Umbilical cord (tissue), 2 donors: Measurements from ENCODE around the gene TEX44. TPM values are rescaled to one million over a fixed set of nuclear protein-coding genes. Genes with fewer than 3 reads are reported as not detected.
A peak's percentile ranks its signal among the peaks of the same experiment; 100 is the strongest.

Experiments used
- DNase-seq: peaks from one replicate; pipeline ENCODE4 v3.0.0-alpha.2; 2015; ENCODE audit warnings: low spot score
- total RNA-seq: library from RNA; depleted of rRNA; stranded (reverse); fragments of >200 nt; gene quantifications from one replicate; pipeline ENCODE4 v1.2.3, GENCODE V29; 2014; ENCODE audit warnings: low replicate concordance; ENCODE audit not compliant: insufficient read depth

Gene TEX44
- total RNA-seq, 1 donor from 2014 or later, result 0.48 TPM

- peak; percentile 99 for DNase-seq
These were observed 12.3 kb downstream of the TEX44 start for GRCh38 chr2:231604685-231605606.

- DNase-seq, result no peak
These were observed 13.0 kb downstream of the TEX44 start for GRCh38 chr2:231605607-231606091.

GRCh38 chr2:231606941-231607340 lies 14.3 kb downstream of the TEX44 start:
- DNase-seq, result no peak

GRCh38 chr2:231611273-231612108 lies 18.8 kb downstream of the TEX44 start:
- peak; percentile 43 for DNase-seq

GRCh38 chr2:231612109-231612455 lies 19.4 kb downstream of the TEX44 start:
- DNase-seq, result peak; percentile 40

- peak; percentile 91 for DNase-seq
These were observed 20.0 kb downstream of the TEX44 start for GRCh38 chr2:231612456-231613330.

GRCh38 chr2:231613331-231613662 lies 20.6 kb downstream of the TEX44 start:
- peak; percentile 60 for DNase-seq

- peak; percentile 90 for DNase-seq
These were observed 21.2 kb downstream of the TEX44 start for GRCh38 chr2:231613663-231614558.

- no peak for DNase-seq
These were observed 21.9 kb downstream of the TEX44 start for GRCh38 chr2:231614559-231615057.

- no peak for DNase-seq
These were observed 22.5 kb downstream of the TEX44 start for GRCh38 chr2:231615058-231615671.

- no peak for DNase-seq
These were observed 23.6 kb downstream of the TEX44 start for GRCh38 chr2:231616296-231616695.

GRCh38 chr2:231617059-231617926 lies 24.6 kb downstream of the TEX44 start:
- DNase-seq, result no peak

GRCh38 chr2:231621051-231621879 lies 28.6 kb downstream of the TEX44 start:
- DNase-seq, result no peak

GRCh38 chr2:231622963-231623362 lies 30.3 kb downstream of the TEX44 start:
- DNase-seq, result no peak

- DNase-seq, result no peak
These were observed 33.8 kb downstream of the TEX44 start for GRCh38 chr2:231626449-231626848.

- peak; percentile 84 for DNase-seq
These were observed 34.9 kb downstream of the TEX44 start for GRCh38 chr2:231627384-231628120.

- DNase-seq, result no peak
These were observed 40.0 kb downstream of the TEX44 start for GRCh38 chr2:231632559-231633142.
